Kidney glomerular epithelial cell (primary cell): ENCODE measurements around the gene KIAA0586.
"Not testable (repeated sequence)": the region's sequence is repeated elsewhere in the genome, so short reads cannot be mapped to it uniquely, and the experiment has no call there.

Experiments
- DNase-seq: peaks from one replicate; lab custom pipeline; 2025; lab: John Stamatoyannopoulos, UW

The KIAA0586 gene

DNA sequence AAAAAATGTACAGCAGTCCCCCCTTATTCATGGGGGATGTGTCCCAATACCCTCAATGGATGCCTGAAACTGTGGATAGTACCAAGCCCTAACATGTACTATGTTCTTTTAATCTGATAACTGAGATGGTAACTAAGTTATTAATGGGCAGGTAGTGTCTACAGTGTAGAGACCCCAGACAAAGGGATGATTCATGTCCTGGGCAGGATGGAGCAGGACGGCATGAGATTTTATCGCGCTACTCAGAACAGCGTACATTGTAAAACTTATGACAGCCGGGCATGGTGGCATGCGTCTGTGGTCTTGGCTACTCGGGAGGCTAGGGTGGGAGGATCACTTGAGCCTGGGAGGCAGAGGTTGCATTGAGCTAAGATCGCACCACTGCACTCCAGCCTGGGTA is 37.1 kb downstream of the KIAA0586 start:
- DNase-seq: no peak

DNA sequence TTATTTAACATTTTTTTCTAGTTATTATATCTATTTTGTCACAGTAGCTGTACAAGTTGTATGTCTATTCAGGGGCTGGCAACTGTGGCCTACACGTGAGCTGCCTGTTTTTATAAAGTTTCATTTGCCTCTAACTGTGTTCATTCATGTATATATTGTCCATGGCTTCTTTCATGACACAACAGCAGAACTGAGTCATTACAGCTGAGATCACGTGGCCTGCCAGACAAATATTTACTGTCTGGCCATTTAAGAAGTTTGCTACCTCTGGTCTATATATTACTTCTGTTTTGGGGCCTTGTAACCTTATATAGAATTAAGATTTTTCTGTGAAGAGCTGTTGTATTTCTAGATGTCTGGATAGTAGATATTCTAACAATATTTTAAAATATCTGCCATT is 37.9 kb downstream of the KIAA0586 start:
- peak; percentile 0 for DNase-seq

GRCh38 chr14:58466459-58466858 is 38.9 kb downstream of the KIAA0586 start:
- no peak for DNase-seq

DNA sequence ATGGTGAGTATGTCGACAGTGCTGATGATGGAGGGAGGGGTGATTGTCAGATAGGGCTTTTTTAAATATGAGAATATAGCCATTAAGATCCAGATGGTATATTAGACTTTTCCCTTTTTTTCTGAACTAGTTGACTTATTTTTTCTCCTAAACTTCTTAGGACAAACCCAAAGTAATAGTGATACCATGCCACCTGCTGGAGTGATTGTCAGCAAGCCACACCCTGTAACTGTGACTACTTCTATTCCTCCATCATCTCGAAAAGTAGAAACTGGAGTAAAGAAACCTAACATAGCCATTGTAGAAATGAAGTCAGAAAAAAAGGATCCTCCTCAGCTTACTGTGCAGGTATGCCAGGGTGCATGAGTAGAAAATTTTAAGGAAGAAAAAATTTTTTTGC is 40.1 kb downstream of the KIAA0586 start:
- no peak for DNase-seq

GRCh38 chr14:58469309-58469708 is 41.8 kb downstream of the KIAA0586 start:
- DNase-seq: no peak

- DNase-seq: no peak
These were observed 48.8 kb downstream of the KIAA0586 start for GRCh38 chr14:58476320-58476719.

GRCh38 chr14:58477653-58478052 is 50.1 kb downstream of the KIAA0586 start:
- DNase-seq: no peak

- DNase-seq: not testable (repeated sequence)
These were observed 50.8 kb downstream of the KIAA0586 start for GRCh38 chr14:58478329-58478728.

DNA sequence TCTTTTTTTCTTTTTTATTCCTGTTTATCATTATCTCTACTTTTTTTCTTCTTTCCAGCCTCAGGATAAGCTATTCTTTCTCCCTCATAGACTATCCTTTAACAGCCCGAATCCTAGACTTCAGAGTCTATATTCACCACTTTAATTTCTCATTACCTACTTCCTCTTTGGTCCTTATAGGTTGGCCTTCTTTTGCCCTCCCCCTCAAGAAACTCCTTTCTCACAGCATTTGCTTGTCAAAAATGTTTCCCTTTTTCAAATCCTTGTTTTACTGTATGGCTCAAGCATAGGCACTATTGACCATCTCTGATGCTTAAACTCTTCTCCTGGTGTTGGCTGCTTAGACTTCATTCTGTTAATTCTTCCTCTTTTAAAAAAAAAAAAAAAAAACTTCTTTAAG is 52.5 kb downstream of the KIAA0586 start:
- no peak for DNase-seq

GRCh38 chr14:58484176-58484575 is 56.7 kb downstream of the KIAA0586 start:
- DNase-seq: no peak

DNA sequence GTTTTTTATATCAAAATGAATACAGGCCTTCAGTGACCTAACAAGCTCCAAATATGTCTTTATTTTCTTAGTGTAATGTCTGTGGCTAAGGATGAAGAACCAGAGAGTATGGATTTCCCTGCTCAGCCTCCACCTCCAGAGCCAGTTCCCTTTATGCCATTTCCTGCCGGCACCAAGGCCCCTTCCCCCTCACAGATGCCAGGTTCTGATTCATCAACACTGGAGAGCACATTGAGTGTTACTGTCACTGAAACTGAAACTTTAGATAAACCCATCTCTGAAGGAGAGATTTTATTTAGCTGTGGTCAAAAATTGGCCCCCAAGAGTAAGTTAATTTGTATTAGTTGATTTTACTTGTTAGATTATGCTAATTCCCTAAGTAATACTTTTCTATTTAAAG is 61.0 kb downstream of the KIAA0586 start:
- DNase-seq: peak; percentile 64

DNA sequence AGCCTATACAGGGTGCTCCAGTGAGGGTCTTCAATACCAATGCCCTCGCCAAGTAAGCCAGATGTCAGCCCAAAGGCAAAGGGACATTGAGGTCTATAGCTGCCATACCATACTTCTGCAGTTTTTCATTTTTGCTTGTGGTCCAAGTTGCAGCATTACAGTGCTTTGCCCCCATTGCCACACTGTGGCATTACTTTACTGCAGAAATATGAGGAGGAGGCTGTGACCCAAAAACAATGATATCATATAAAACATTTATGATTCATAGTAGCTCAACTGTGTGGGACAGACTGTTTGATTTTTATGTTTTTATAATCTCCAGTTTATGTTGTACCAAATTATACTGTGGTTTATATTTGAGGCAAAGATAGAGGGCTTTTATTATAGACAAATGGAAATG is 64.1 kb downstream of the KIAA0586 start:
- DNase-seq: no peak

DNA sequence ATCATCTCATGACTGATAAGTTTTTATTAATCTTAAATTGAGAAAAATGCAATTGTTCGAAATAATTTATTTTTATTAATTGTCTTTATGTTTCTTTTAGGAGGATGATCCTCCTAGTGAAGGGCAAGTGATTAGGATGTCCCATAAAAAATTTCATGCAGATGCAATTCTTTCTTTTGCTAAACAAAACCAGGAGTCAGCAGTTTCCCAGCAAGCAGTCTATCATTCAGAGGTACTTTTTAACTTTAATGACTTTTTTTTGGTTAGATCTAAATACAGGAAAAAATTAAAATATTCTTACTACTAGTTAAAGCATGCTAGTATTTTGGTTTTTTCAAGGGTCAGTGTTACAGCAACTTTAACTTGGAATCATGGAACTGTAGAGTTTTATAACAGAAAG is 64.5 kb downstream of the KIAA0586 start:
- DNase-seq: no peak

GRCh38 chr14:58501214-58501816 is 73.8 kb downstream of the KIAA0586 start:
- DNase-seq: peak; percentile 56

- DNase-seq: no peak
These were observed 85.8 kb downstream of the KIAA0586 start for GRCh38 chr14:58513272-58513671.

DNA sequence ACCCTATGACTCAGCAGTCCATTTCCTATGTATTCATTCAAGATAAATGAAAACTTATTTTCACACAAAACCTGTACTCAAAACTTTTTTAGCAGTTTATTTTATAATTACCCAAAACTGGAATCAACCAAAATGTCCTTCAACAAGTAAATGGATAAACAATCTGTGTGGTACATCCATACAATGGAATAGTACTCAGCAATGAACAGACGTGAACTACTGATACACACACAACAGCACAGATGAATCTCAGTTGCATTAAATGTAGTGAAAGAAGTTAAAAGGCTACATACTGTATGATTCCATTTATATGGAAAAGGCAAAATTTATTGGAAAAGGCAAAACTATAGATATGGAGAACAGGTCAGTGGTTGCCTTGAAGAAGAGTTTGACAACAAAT is 90.1 kb downstream of the KIAA0586 start:
- DNase-seq: no peak

DNA sequence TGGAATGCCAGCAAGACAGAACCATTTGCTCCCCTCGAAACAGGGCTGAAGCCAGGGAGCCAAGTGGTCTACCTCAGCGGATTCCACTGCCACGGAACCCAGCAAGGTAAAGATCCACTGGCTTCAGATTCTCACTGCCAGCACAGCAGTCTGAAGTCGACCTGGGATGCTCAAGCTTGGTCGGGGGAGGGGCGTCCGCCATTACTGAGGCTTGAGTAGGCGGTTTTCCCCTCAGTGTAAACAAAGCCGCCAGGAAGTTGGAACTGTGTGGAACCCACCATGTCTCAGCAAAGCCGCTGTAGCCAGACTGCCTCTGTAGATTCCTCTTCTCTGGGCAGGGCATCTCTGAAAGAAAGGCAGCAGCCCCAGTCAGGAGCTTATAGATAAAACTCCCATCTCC is 98.2 kb downstream of the KIAA0586 start:
- DNase-seq: not testable (repeated sequence)

- no peak for DNase-seq
These were observed 105.9 kb downstream of the KIAA0586 start for GRCh38 chr14:58533446-58533845.

DNA sequence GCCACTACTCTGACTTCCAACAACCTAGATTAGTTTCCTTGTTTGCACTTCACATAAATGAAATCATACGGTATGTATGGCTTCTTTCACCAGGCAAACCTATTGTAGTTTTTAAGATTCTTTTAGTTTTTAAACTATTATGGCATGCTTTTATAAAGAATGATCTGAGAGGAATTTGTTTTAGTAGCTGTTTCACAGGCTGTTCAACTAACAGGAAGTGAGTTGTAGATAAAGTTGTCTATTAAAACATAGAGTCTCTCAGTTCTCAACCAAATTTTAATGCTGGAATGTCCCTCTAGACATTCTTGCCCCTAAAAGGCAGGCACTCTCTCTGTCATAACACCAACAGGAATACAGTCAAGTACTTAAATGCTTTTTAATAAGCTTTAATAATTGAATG is 107.5 kb downstream of the KIAA0586 start:
- no peak for DNase-seq

DNA sequence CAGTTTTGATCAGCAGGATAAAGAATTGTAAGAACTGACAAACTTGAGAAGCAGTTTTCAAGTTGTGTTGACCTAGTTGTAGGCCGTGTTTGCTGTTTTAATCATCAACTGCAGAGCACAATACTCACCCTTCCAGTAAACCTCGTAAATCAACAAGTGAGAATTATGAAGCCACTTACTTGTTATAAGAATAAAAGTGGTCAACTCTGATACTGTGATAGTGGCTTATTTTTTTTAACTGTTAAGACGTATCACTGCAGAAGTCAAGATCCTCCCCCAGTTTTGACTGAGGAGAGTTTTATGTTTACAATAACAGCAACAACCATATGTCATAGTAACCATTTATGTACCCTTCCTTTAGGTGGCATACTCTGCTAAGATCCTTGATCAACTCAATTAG is 109.5 kb downstream of the KIAA0586 start:
- no peak for DNase-seq

DNA sequence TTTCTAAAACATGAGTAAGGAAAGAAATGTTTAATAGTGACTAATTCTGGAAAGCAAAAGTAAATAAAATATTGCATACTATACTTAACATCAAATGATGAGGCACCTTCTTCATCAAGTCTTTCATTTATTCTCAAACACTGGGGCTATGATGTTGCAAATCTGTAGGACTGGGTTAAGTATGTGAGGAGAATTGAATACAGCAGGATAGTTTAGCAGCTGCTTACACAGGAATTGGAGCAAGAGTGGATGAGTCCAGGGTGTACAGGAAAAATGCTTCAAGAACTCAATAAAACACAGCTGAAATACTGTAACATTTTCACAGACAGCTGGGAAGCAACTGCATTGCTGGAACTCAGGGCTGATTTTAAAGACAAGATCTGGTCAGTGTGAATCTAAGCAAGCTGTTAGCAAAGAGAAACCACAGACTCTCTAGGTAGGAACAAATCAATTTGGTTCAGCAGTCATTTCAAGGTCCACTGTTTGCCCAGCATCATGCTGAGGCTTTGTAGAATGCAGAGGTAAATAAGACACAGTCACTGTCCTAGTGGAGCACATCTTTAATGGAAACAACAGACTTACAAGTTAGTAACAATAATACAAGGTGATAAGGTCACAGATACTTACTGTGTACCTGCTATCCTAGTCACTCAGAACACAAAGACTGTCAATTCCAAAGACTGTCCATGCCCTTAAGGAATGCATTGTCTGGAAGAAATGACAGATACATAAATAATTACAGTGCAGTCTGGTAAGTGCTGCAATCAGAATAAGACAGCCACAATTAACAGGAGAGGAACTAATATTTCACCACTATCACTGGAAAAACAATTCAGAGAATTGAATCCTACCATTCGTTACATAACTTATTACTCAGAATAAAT is 113.5 kb downstream of the KIAA0586 start:
- DNase-seq: peak; percentile 2

- no peak for DNase-seq
These were observed 114.1 kb downstream of the KIAA0586 start for GRCh38 chr14:58541633-58542022.

DNA sequence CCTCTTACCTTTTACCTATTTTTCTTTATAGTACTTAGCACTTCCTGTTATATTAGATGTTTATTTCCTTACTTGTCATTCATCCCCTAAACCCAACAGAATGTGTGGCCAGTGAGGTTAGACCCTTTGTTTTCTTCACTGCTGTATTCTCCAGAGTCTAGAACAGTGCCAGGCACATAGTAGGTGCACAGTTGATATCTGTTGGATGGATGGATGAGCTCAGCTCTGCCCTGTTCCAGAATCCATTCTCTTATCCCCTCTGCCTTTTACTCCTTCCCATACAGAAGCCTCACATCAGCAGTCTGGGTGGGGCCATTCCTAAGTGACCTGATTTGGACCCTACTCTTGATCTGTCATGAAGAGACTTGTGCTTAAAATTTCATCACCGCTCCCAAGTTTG is 115.7 kb downstream of the KIAA0586 start:
- DNase-seq: no peak

DNA sequence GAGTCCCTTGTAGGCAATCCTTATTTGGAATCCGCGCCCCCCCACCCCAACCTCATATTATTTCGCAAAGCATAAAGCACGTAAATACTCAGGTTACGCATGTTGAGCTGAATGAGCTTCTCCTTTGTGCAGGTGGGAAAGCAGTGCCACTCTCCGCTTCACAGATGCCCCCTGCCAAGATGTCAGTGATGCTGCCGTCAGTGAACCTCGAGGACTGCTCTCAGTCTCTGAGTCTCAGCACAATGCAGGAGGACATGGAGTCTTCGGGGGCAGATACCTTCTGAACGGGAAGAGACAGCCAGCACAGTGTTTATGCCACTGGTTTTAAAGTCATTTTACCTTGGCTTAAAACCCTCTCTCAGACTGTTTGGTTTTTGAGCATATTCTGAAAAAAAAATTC is 120.1 kb downstream of the KIAA0586 start:
- DNase-seq: no peak
